MM.1S (cell line): ENCODE results near the gene E2F3.
"Not testable (repeated sequence)": the region's sequence is repeated elsewhere in the genome, so short reads cannot be mapped to it uniquely, and the experiment has no call there.

Experiments
- DNase-seq: peaks from one replicate; pipeline ENCODE4 v3.0.0-alpha.2; 2015
- H2AFZ ChIP-seq: fragments of 300-600 bp; sonication (generic); 2 replicates; pipeline ENCODE4 v1.6.0; 2016; ENCODE audit warnings: antibody characterized with exemption, low read length
- H3F3A ChIP-seq: fragments of 300-600 bp; sonication (generic); 2 replicates; pipeline ENCODE4 v1.6.1; 2016; ENCODE audit warnings: mild to moderate bottlenecking, antibody characterized with exemption, low read length, moderate library complexity, mixed read lengths; ENCODE audit not compliant: insufficient read depth
- H3K27ac ChIP-seq: fragments of 300-600 bp; sonication (generic); 2 replicates; pipeline ENCODE4 v1.5.1; 2016; ENCODE audit warnings: mild to moderate bottlenecking, low read length
- H3K27me3 ChIP-seq: fragments of 300-600 bp; sonication (generic); replicated peaks from 2 replicates; pipeline ENCODE4 v1.6.0; 2016; ENCODE audit warnings: low read length; ENCODE audit not compliant: insufficient read depth
- H3K36me3 ChIP-seq: fragments of 300-600 bp; sonication (generic); replicated peaks from 2 replicates; pipeline ENCODE4 v1.6.1; 2016; ENCODE audit warnings: mild to moderate bottlenecking, low read length, mixed read lengths; ENCODE audit not compliant: insufficient read depth
- H3K4me1 ChIP-seq: fragments of 300-600 bp; sonication (generic); 2 replicates; pipeline ENCODE4 v1.6.1; 2016; ENCODE audit warnings: low read length, mixed read lengths
- H3K4me2 ChIP-seq: fragments of 300-600 bp; sonication (generic); 2 replicates; pipeline ENCODE4 v1.6.0; 2016; ENCODE audit warnings: low read depth, low read length
- H3K4me3 ChIP-seq: fragments of 300-600 bp; sonication (generic); 2 replicates; pipeline ENCODE4 v1.5.1; 2016; ENCODE audit warnings: low read length, mixed read lengths
- H3K79me2 ChIP-seq: fragments of 300-600 bp; sonication (generic); 2 replicates; pipeline ENCODE4 v1.6.1; 2016; ENCODE audit warnings: mixed run types, low read length, mixed read lengths
- H3K9ac ChIP-seq: fragments of 300-600 bp; sonication (generic); 2 replicates; pipeline ENCODE4 v1.6.1; 2016; ENCODE audit warnings: low read length, mixed read lengths
- H3K9me2 ChIP-seq: fragments of 300-600 bp; sonication (generic); replicated peaks from 2 replicates; pipeline ENCODE4 v1.6.1; 2016; ENCODE audit warnings: mild to moderate bottlenecking, low read length, mixed read lengths; ENCODE audit not compliant: insufficient read depth
- H3K9me3 ChIP-seq: fragments of 300-600 bp; sonication (generic); replicated peaks from 2 replicates; pipeline ENCODE4 v1.6.1; 2016; ENCODE audit warnings: mild to moderate bottlenecking, low read length, mixed read lengths; ENCODE audit not compliant: insufficient read depth
- H4K20me1 ChIP-seq: fragments of 300-600 bp; sonication (generic); 2 replicates; pipeline ENCODE4 v1.6.1; 2016; ENCODE audit warnings: mild to moderate bottlenecking, low read length, moderate library complexity, mixed read lengths; ENCODE audit not compliant: insufficient read depth
- EZH2 ChIP-seq: fragments of 300-600 bp; sonication (generic); optimal IDR thresholded peaks from 2 replicates; pipeline ENCODE3; 2017; ENCODE audit warnings: low read depth, mild to moderate bottlenecking, antibody characterized with exemption, low read length, mixed read lengths
- EZH2phosphoT487 ChIP-seq: fragments of 300-600 bp; sonication (generic); IDR thresholded peaks from 2 replicates; pipeline ENCODE4 v1.6.1; 2018; ENCODE audit warnings: antibody characterized with exemption, low read length
- TF ChIP-seq, protein P1 (sequence below): fragments of 300-600 bp; sonication (generic); IDR thresholded peaks from 2 replicates; pipeline ENCODE4 v1.5.1; 2016; ENCODE audit warnings: antibody characterized with exemption, low read length, mixed read lengths

Gene E2F3

GRCh38 chr6:20529086-20529448, 127.4 kb downstream of the E2F3 start:
- not testable (repeated sequence) for H3K4me1 ChIP-seq, H3K9me3 ChIP-seq, H3K9me2 ChIP-seq, H3K27ac ChIP-seq, H3K79me2 ChIP-seq, H3K27me3 ChIP-seq, H3K4me3 ChIP-seq, H3K9ac ChIP-seq, H3F3A ChIP-seq, H2AFZ ChIP-seq, H4K20me1 ChIP-seq, H3K36me3 ChIP-seq
- H3K4me2 ChIP-seq: peak overlapping the region; percentile 19; the same call in 1 of the 2 replicates
- DNase-seq: peak; percentile 69
- TF ChIP-seq, protein P1, sequence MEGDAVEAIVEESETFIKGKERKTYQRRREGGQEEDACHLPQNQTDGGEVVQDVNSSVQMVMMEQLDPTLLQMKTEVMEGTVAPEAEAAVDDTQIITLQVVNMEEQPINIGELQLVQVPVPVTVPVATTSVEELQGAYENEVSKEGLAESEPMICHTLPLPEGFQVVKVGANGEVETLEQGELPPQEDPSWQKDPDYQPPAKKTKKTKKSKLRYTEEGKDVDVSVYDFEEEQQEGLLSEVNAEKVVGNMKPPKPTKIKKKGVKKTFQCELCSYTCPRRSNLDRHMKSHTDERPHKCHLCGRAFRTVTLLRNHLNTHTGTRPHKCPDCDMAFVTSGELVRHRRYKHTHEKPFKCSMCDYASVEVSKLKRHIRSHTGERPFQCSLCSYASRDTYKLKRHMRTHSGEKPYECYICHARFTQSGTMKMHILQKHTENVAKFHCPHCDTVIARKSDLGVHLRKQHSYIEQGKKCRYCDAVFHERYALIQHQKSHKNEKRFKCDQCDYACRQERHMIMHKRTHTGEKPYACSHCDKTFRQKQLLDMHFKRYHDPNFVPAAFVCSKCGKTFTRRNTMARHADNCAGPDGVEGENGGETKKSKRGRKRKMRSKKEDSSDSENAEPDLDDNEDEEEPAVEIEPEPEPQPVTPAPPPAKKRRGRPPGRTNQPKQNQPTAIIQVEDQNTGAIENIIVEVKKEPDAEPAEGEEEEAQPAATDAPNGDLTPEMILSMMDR: peak; percentile 41

DNA sequence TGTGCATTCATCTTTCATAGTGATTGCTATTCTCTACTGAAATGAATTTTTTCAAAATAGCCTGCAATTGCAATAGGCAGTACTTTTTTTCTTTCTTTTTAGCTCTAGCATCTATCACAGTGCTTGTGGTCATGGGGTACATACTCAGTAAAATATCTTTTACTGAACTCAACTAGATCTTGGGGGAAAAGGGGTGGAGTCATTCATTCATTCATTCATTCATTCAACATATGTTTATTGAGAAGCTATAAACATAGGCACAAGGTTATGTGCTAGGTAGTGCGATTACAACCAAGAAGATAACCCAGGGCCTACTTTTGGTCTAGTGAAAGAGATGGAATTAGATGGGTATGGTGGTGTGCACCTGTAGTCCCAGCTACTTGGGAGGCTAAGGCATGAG, 131.2 kb downstream of the E2F3 start:
- Histone ChIP-seq H3K36me3 (no peaks in the 10 kb centered on the region), H3K9me3 (no peaks in the 10 kb centered on the region), H3K79me2 (peaks cover 34% of the 10 kb centered on the region), H3F3A (peaks cover 9% of the 10 kb centered on the region), H3K4me1 (peaks cover 16% of the 10 kb centered on the region), H3K27me3 (no peaks in the 10 kb centered on the region), H3K9me2 (no peaks in the 10 kb centered on the region), H3K9ac (no peak overlapping the region), H3K4me3 (no peak overlapping the region), H4K20me1 (no peaks in the 10 kb centered on the region), H3K27ac (no peak overlapping the region), H2AFZ (no peak overlapping the region), H3K4me2 (no peak overlapping the region)
- no peak for DNase-seq
- no peak for TF ChIP-seq EZH2
- TF ChIP-seq, protein P1: no peak
- no peak for TF ChIP-seq EZH2phosphoT487

DNA sequence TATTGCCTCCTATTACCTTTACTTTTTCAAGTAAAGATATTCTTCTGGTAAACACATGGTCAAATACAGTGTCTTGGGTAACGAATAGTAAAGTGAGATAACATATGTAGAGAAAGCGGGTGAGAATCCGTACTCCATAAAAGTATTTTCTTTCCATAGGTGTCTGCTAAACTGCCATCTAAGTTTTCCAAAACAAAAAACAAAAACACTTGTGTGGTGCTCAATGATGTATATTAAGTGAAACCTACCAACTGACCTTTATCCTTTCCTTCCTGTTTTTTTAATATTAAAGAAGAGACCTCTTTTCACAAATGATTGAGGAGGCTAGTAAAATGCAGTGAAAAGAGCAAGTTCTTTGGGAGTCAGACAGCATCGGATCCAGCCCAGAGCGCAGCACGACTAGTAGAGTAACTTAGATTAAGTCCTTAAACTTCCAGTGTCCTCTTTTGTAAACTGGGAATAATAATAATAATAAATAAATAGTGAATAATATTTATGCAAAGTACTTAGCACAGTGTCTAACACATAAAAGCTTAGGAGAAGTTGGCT, 132.1 kb downstream of the E2F3 start:
- Histone ChIP-seq H3K4me2 (peak overlapping the region; percentile 89), H3K4me3 (peak overlapping the region; percentile 90), H3K9ac (peak overlapping the region; percentile 94; the same call in 1 of the 2 replicates), H3K9me2 (no peaks in the 10 kb centered on the region), H3K27ac (peak overlapping the region; percentile 88; the same call in 1 of the 2 replicates), H3F3A (peaks cover 9% of the 10 kb centered on the region), H2AFZ (peak overlapping the region; percentile 51), H3K4me1 (peaks cover 13% of the 10 kb centered on the region), H3K36me3 (no peaks in the 10 kb centered on the region), H3K27me3 (no peaks in the 10 kb centered on the region), H3K9me3 (no peaks in the 10 kb centered on the region), H4K20me1 (no peaks in the 10 kb centered on the region), H3K79me2 (peaks cover 43% of the 10 kb centered on the region)
- no peak for DNase-seq
- no peak for TF ChIP-seq EZH2phosphoT487
- no peak for TF ChIP-seq EZH2
- TF ChIP-seq, protein P1: no peak
